ENCODE measurements around the gene TNNI3. TPM values are rescaled to one million over a fixed set of nuclear protein-coding genes. Genes with fewer than 3 reads are reported as not detected.
"Not testable (repeated sequence)": the region's sequence is repeated elsewhere in the genome, so short reads cannot be mapped to it uniquely, and the experiment has no call there.

The TNNI3 gene
- total and polyA plus RNA-seq, 9 of the 15 experiments (the other 6 are each of a cell fraction or from before 2014, with no cell fraction given), result 4.7 to 158 (median 42.0) TPM

GRCh38 chr19:55107252-55107651 lies 50.3 kb downstream of the TNNI3 start:
- WGBS (ENCODE audit: insufficient coverage, low coverage, missing lambda C conversion rate), result 96% methylated on average over 3 of the region's 3 CpGs
- H2AFZ ChIP-seq (ENCODE audit: low read depth, low read length); H3K4me2 ChIP-seq (ENCODE audit: insufficient read depth, low read length); ATAC-seq; H4K20me1 ChIP-seq (replicated peaks; ENCODE audit: control insufficient read depth, insufficient read depth, low read length); BruUV-seq (replicated peaks); H3K9me3 ChIP-seq (replicated peaks; ENCODE audit: control insufficient read depth, insufficient read depth, low read depth, low read length); CTCF ChIA-PET (ENCODE audit: low intra/inter-chr PET ratio); in situ Hi-C loops (cut with MboI); FAIRE-seq; H3K4me3 ChIP-seq; intact Hi-C loops (cut with micrococcal nuclease); H3K9ac ChIP-seq (ENCODE audit: insufficient read depth in 1 of 2, low read depth in 2 of 2, low read length in 2 of 2); H3K9me1 ChIP-seq (ENCODE audit: control insufficient read depth, insufficient read depth, low read length); H3K27me3 ChIP-seq (ENCODE audit: control insufficient read depth in 2 of 2, insufficient read depth in 2 of 2, low read length in 2 of 2); H3K27ac ChIP-seq (ENCODE audit: extremely low read depth, low read depth, low read length); DNase-seq (ENCODE audit: extremely low read depth in 1 of 4, low spot score in 3 of 4): not testable (repeated sequence)
- peaks cover 65% of the 10 kb centered on the region; the same call in 2 of the 3 replicates for H3K36me3 ChIP-seq (ENCODE audit: control insufficient read depth, insufficient read depth, low read length)
- POLR2A ChIA-PET, result interaction anchor here (0.9 to 1.3 kb wide), 3 partner anchors 8 to 11 kb away, joined by 4 to 7 read pairs (median 4); partner anchors contain the start of gene PPP1R12C
- peaks cover 2 to 23% of the 10 kb centered on the region in 2 experiments; a peak in 3 of 5 replicates for H3K4me1 ChIP-seq (replicated peaks in 1 of 2; ENCODE audit: control insufficient read depth in 2 of 2, insufficient read depth in 2 of 2, low read length in 2 of 2)
- H3K79me2 ChIP-seq (ENCODE audit: control insufficient read depth, insufficient read depth, low read length), result peaks cover 29% of the 10 kb centered on the region
- peak; percentile 82 for TF ChIP-seq ZNF146 (CRISPR knock-in tag; IDR thresholded peaks at IDR 0.05; ENCODE audit: unreplicated experiment)
- TF ChIP-seq BCOR (IDR thresholded peaks at IDR 0.05), result peak; percentile 57; the same call in 1 of the 2 replicates

GRCh38 chr19:55106591-55106990 lies 50.9 kb downstream of the TNNI3 start:
- TF ChIP-seq POLR2G (IDR thresholded peaks at IDR 0.05; ENCODE audit: low read depth, low read length) (0 out of 2 replicates have a peak, but pooled peaks have one; percentile 18), SUPT5H (IDR thresholded peaks at IDR 0.05) (0 out of 2 replicates have a peak, but pooled peaks have one; percentile 21), SMAD3 (CRISPR knock-in tag; conservative IDR thresholded peaks at IDR 0.05) (no peak)
- TF ChIP-seq, protein P1, sequence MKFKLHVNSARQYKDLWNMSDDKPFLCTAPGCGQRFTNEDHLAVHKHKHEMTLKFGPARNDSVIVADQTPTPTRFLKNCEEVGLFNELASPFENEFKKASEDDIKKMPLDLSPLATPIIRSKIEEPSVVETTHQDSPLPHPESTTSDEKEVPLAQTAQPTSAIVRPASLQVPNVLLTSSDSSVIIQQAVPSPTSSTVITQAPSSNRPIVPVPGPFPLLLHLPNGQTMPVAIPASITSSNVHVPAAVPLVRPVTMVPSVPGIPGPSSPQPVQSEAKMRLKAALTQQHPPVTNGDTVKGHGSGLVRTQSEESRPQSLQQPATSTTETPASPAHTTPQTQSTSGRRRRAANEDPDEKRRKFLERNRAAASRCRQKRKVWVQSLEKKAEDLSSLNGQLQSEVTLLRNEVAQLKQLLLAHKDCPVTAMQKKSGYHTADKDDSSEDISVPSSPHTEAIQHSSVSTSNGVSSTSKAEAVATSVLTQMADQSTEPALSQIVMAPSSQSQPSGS (CRISPR knock-in tag; IDR thresholded peaks at IDR 0.05), result no peak
- ATAC-seq (no peak; the same call in 2 of the 3 replicates), DNase-seq (ENCODE audit: extremely low read depth in 1 of 4, low spot score in 3 of 4) (no peak), FAIRE-seq (no peak)
- H2AFZ ChIP-seq (ENCODE audit: low read depth, low read length), result no peak overlapping the region
- POLR2A ChIA-PET, result interaction anchor here (0.8 to 1.3 kb wide), 7 partner anchors 8 to 33 kb away, joined by 3 to 7 read pairs (median 4); partner anchors contain the start of gene PPP1R12C
- H3K4me1 ChIP-seq (replicated peaks in 1 of 2; ENCODE audit: control insufficient read depth in 2 of 2, insufficient read depth in 2 of 2, low read length in 2 of 2), result peaks cover 2 to 21% of the 10 kb centered on the region in 2 experiments; a peak in 3 of 5 replicates
- H3K4me3 ChIP-seq, result no peak overlapping the region
- H3K9ac ChIP-seq (ENCODE audit: insufficient read depth in 1 of 2, low read depth in 2 of 2, low read length in 2 of 2), result peak overlapping the region in 1 of 2 experiments; percentile 68; a peak in 2 of 4 replicates
- peaks cover 67% of the 10 kb centered on the region; the same call in 2 of the 3 replicates for H3K36me3 ChIP-seq (ENCODE audit: control insufficient read depth, insufficient read depth, low read length)
- CTCF ChIA-PET (ENCODE audit: low intra/inter-chr PET ratio), result no interaction called here
- peaks cover 22% of the 10 kb centered on the region for H3K79me2 ChIP-seq (ENCODE audit: control insufficient read depth, insufficient read depth, low read length)
- H3K9me3 ChIP-seq (replicated peaks; ENCODE audit: control insufficient read depth, insufficient read depth, low read depth, low read length), result no peaks in the 10 kb centered on the region
- H4K20me1 ChIP-seq (replicated peaks; ENCODE audit: control insufficient read depth, insufficient read depth, low read length), result peaks cover 4% of the 10 kb centered on the region; the same call in 1 of the 2 replicates
- H3K27me3 ChIP-seq (ENCODE audit: control insufficient read depth in 2 of 2, insufficient read depth in 2 of 2, low read length in 2 of 2), result no peaks in the 10 kb centered on the region
- intact Hi-C loops (cut with micrococcal nuclease) (no loop called here), in situ Hi-C loops (cut with MboI) (no loop called here)
- H3K27ac ChIP-seq (ENCODE audit: extremely low read depth, low read depth, low read length), result no peak overlapping the region
- no peak overlapping the region for H3K4me2 ChIP-seq (ENCODE audit: insufficient read depth, low read length)
- 93% methylated on average over 6 of the region's 6 CpGs for WGBS (ENCODE audit: insufficient coverage, low coverage, missing lambda C conversion rate)
- no peaks in the 10 kb centered on the region for H3K9me1 ChIP-seq (ENCODE audit: control insufficient read depth, insufficient read depth, low read length)
- no TSS peak for BruUV-seq (replicated peaks)
